A549 treated with CORT108297 at 1 μM for 4 hours (cell line): Measurements from ENCODE around the gene ACACA. TPM values are rescaled to one million over a fixed set of nuclear protein-coding genes. Genes with fewer than 3 reads are reported as not detected.

Experiments
- total RNA-seq: library from RNA; stranded (reverse); fragments of 200-300 nt; extraction: Qiagen RNA extraction; gene quantifications from 5 replicates; pipeline ENCODE4 v1.2.3, GENCODE V29; 2022

ACACA gene
- 48.7 to 57.4 TPM (median 52.7 TPM) in 5 replicates for total RNA-seq

DNA sequence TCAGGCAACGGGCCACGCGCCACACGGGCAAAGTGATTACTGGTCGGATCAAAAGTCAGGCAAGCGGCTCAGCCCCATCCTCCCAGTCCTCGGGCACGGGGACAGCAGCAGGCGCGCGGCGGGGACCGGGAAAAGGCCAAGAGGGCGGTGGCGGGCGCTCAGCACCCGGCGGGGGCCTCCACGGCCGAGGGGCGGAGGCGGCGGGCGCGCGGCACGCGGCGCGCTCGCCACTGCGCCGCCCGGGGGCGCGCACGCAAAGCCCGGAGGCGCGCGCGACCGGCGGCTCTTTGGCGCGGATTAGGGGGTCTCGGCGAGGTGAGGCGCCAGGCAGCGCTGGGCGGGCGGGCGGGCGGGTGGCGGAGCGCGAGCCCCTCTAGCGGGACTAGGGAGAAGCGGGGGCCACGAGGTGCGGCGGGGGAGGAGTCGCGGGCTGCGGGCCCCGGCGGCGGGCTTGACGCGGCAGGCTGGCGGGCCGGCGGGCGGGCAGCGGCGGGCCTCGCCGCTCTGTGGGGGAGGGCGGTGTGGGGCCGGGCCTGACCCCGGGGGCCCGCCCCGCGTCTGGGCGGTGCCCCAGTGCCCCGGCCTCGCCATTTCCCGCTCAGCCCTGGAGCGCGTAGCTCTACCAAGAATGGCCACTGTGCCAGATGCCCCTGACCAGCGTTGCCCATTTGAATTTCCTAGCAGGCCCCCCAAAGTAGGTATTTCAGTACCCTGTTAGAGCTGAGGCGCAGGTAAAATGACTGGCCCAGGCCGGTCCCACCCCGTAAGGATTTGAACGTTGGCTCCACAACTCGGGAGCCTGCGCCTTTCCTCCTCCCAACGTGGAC is at the start of gene ACACA, which contains the start of gene TADA2A:
Gene ACACA (minus strand): TSS at position 202 of the 827 bp plus-strand sequence. CDS start 537 bp downstream, outside the sequence.
Gene TADA2A (plus strand): TSS at position 252 of the 827 bp plus-strand sequence. CDS start 4,480 bp downstream, outside the sequence.

DNA sequence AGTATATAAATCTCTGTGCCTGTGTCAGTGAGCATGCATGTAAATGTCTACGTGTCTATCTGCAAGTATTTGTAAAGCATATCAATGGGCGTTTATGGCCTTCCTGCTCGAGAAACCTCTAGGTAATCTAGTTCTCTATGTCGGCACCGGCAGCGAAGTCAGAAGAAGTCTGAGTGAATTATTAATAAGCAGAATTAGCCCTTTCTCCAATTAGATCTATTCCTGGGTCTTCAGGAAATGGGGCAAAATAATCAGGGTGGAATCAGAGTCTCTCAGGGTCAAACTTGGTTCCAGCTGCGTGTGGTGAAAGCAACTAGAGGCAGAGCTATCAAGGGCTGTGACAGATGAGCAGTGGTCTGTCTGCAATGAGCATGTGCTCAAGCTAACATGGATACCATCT is 30.9 kb downstream of the ACACA start, which contains the start of gene C17orf78:
Gene C17orf78 (plus strand): TSS at position 280 of the 400 bp plus-strand sequence. CDS start 108 bp downstream, at position 388.

Other genes with a start within 250 kb of the ACACA start
- not detected in 5 replicates for gene C17orf78, start 30.9 kb downstream of the ACACA start, total RNA-seq
- gene TADA2A, start 50 bp upstream of the ACACA start, total RNA-seq: 11.3 to 12.1 TPM (median 12.0 TPM) in 5 replicates
- gene DUSP14, start 83.1 kb upstream of the ACACA start, total RNA-seq: 42.9 to 56.9 TPM (median 50.1 TPM) in 5 replicates
- 12.6 to 14.2 TPM (median 13.3 TPM) in 5 replicates for gene SYNRG, start 202.6 kb upstream of the ACACA start, total RNA-seq
- 28.2 to 34.7 TPM (median 29.1 TPM) in 5 replicates for gene DDX52, start 236.6 kb upstream of the ACACA start, total RNA-seq